Lower leg skin (tissue), 4 donors: ENCODE data around the gene GAL3ST1. TPM values are rescaled to one million over a fixed set of nuclear protein-coding genes. Genes with fewer than 3 reads are reported as not detected.

Experiments used
- DNase-seq, 2 donors: peaks; one replicate each; pipeline ENCODE4 v3.0.0-alpha.2; 2019; ENCODE audit warnings: low spot score in 2 of 2
- H3K4me3 ChIP-seq: fragments of 200-600 bp; sonication (generic); 2 replicates; pipeline ENCODE4 v1.5.1; 2017; ENCODE audit warnings: mild to moderate bottlenecking, low read depth; ENCODE audit not compliant: poor library complexity, severe bottlenecking
- POLR2A ChIP-seq, 2 donors: fragments of 450-650 bp; IDR thresholded peaks; one replicate each; pipeline ENCODE4 v1.6.1; 2016 to 2017; ENCODE audit warnings: antibody characterized with exemption in 2 of 2, mild to moderate bottlenecking in 1 of 2, moderate library complexity in 1 of 2
- WGBS, 2 donors: methylation state at CpG; one replicate each; pipeline ENCODE4 v1.1.5; 2018; 5-methylcytosine and 5-hydroxymethylcytosine counted together
- intact Hi-C: fragments of 100-400 bp; cut with DNase I; formaldehyde crosslinking; loops from one replicate; pipeline ENCODE4 v1.15.0; 2023; ENCODE audit warnings: low total_unique reads
- total RNA-seq, 4 donors: library from RNA; depleted of rRNA; stranded (reverse); fragments of >200 nt; gene quantifications; one replicate each; pipeline ENCODE4 v1.1.0, GENCODE V29; 2016
- TF ChIP-seq, protein P1 (sequence below), 3 donors: fragments of 450-650 bp; IDR thresholded peaks; one replicate each; pipeline ENCODE4 v1.5.1; 2016; ENCODE audit warnings: antibody characterized with exemption in 3 of 3, mild to moderate bottlenecking in 3 of 3, moderate library complexity in 2 of 3

GAL3ST1 gene
- total RNA-seq, 4 donors from 2014 or later = 0.61 to 6.4 (median 1.9) TPM

DNA sequence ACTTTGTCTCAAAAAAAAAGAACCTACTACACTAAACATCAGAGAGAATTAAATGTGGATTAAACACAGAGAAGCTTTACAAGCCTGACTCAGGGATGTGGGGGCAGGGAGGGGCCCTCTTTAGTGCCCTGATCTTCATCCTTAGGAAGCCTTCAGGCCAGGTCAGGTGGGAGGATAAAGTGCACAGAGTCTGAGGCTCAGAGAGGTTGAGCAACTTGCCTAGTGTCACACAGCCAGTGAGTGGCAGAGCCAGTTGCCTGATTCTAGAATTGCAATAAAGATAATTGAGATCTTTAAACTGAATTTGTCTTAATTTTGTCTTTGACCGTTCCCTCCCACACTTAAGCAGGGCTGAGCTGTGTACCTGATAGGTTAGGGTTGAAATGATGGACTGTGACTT, 35.1 kb downstream of the GAL3ST1 start:
- H3K4me3 ChIP-seq = no peak overlapping the region
- intact Hi-C loops = no loop called here
- DNase-seq = no peak
- 100% methylated on average over 1 of the region's 1 CpG for WGBS, 2 donors
- TF ChIP-seq, protein P1, sequence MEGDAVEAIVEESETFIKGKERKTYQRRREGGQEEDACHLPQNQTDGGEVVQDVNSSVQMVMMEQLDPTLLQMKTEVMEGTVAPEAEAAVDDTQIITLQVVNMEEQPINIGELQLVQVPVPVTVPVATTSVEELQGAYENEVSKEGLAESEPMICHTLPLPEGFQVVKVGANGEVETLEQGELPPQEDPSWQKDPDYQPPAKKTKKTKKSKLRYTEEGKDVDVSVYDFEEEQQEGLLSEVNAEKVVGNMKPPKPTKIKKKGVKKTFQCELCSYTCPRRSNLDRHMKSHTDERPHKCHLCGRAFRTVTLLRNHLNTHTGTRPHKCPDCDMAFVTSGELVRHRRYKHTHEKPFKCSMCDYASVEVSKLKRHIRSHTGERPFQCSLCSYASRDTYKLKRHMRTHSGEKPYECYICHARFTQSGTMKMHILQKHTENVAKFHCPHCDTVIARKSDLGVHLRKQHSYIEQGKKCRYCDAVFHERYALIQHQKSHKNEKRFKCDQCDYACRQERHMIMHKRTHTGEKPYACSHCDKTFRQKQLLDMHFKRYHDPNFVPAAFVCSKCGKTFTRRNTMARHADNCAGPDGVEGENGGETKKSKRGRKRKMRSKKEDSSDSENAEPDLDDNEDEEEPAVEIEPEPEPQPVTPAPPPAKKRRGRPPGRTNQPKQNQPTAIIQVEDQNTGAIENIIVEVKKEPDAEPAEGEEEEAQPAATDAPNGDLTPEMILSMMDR (IDR thresholded peaks at IDR 0.05) = no peak
- TF ChIP-seq POLR2A (IDR thresholded peaks at IDR 0.05) = no peak

DNA sequence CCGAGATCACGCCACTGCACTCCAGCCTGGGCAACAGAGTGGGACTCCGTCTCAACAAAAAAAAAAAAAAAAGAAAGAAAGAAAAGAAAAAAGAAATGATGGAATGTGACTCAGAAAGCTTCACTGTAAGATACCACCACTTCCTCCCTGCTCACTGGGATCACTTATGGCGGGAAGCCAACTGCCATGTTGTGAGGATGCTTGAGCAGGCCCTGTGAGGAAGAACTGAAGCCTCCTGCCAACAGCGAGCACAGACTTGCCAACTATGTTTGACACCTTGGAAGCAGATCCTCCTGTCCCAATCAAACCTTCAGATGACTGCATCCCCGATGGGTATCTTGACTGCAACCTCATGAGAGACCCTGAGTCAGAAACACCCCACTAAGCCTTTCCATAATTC, 36.2 kb downstream of the GAL3ST1 start:
- intact Hi-C loops = no loop called here
- TF ChIP-seq POLR2A (IDR thresholded peaks at IDR 0.05) = no peak
- TF ChIP-seq, protein P1 (IDR thresholded peaks at IDR 0.05) = no peak
- no peak for DNase-seq
- WGBS, 2 donors = 78 to 83% methylated on average over 6 of the region's 6 CpGs
- H3K4me3 ChIP-seq = no peak overlapping the region

DNA sequence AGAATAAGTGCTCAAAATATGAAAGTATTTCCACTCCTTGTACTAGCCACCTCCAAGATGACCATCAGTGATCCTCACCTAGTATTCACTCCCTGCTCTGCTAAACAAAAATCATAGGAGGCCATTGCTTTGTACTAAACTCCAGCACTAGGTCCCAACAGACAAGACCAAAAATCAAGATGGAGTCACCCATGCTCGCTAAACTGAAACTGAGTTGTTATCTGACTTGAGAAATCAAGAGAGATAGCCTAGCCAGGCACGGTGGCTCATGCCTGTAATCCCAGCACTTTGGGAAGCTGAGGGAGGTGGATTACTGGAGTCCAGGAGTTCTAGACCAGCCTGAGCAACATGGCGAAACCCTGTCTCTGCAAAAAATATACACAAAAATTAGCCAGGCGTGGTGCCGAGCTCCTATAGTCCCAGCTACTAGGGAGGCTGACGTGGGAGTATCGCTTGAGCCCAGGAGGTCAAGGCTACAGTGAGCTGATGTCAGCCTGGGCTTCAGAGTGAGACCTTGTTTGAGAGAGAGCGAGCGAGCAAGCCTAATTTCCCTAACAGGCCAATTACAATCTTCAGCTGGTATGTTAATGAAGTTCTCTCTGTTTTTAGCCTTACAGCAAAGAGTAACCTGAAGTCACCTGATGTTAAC, 37.3 kb downstream of the GAL3ST1 start:
- no peak overlapping the region for H3K4me3 ChIP-seq
- TF ChIP-seq, protein P1 (IDR thresholded peaks at IDR 0.05) = no peak
- WGBS, 2 donors = 82 to 85% methylated on average over 9 of the region's 9 CpGs
- DNase-seq = no peak
- intact Hi-C loops = no loop called here

DNA sequence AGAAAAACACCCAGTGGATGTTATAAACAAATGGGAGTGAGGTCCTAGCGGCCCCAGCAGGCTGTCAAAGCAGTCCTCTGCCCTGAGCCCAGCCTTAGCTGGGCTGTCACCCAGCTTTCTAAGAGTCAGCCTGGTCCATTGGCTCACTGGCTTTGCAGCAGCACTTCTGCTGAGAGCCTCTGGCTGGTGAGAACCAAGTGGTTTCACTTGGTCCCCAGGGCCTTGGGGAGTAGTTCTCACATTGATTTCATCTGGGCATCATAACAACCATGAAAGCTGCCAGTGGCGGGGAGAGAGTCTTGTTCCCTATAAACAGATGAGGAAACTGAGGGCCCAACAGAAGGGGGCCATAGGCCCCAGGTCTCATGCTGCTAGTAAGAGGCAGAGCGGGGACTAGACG, 39.3 kb downstream of the GAL3ST1 start:
- H3K4me3 ChIP-seq = no peak overlapping the region
- DNase-seq = no peak
- TF ChIP-seq, protein P1 (IDR thresholded peaks at IDR 0.05) = no peak
- no peak for TF ChIP-seq POLR2A (IDR thresholded peaks at IDR 0.05)
- intact Hi-C loops = no loop called here
- 84 to 95% methylated on average over 4 of the region's 4 CpGs for WGBS, 2 donors

DNA sequence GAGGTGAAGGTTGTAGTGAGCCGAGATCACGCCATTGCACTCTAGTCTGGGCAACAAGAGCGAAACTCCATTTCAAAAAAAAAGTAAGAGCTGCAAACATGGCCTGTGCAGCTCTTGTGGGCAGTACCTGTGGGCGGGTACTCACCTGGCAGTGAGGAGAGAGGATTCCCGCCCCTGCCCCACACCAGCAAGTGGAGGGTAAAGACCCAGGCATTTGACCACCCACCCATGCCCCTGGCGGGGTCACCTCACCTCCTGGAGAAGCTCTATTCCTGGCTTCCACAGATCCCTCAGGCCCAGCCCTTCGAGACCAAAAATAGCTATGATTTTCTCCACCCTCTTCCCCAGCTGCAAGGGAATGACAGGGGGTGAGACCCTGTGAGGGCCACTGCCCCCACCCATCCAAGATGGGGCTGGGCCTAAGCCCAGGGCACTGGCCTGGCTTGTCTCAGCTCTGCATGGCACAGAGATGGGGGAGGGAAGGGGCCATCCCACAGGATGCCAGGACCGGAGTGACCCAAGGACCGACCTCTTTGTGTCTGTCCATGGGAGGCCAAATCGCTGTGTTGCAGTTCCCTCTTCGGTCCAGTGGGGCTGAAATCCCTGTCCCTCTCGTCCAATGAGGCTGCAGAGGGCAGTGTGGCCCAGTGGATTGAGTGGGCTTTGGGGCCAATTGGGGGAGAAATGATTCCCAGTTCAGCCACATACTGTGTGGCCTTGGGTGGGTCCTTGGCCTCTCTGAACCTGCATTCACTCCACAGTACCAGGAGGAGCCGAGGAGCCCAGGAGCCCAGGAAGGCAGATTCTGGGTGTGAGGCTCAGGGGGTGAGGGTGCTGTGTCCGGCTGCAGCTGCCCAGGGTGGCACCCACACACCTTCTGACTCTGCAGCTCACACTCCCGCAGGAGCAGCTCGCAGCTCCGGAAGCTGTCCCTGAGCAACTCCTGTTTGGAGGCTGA, 42.5 kb downstream of the GAL3ST1 start:
- no peak for DNase-seq
- intact Hi-C loops = no loop called here
- WGBS, 2 donors = 87 to 88% methylated on average over 16 to 17 of the region's 17 CpGs
- H3K4me3 ChIP-seq = no peak overlapping the region
- no peak for TF ChIP-seq POLR2A (IDR thresholded peaks at IDR 0.05)
- TF ChIP-seq, protein P1 (IDR thresholded peaks at IDR 0.05) = no peak
